HepG2 (cell line): Measurements from ENCODE around the gene PPCS. TPM values are rescaled to one million over a fixed set of nuclear protein-coding genes. Genes with fewer than 3 reads are reported as not detected.

Source experiments
- FOXP1 ChIP-seq, 2 experiments: fragments of 450-650 bp in 1 of 2; IDR thresholded peaks; 2 replicates each; pipeline ENCODE4 v1.6.1; 2017 to 2018; ENCODE audit warnings: antibody characterized with exemption in 1 of 2
- IKZF1 ChIP-seq: fragments of 450-650 bp; IDR thresholded peaks from 2 replicates; pipeline ENCODE4 v1.7.1; 2016
- JARID2 ChIP-seq: sonication (generic); formaldehyde crosslinking; IDR thresholded peaks from 2 replicates; pipeline ENCODE4 v1.8.1; 2023; ENCODE audit warnings: missing genetic modification reagents, inconsistent platforms; ENCODE audit not compliant: insufficient replicate concordance
- MIER3 ChIP-seq: IDR thresholded peaks from 2 replicates; pipeline ENCODE4 v1.6.1; 2016; ENCODE audit warnings: missing compliant biosample characterization, borderline replicate concordance
- PCBP2 ChIP-seq: fragments of 200-400 bp; formaldehyde crosslinking; optimal IDR thresholded peaks from 2 replicates; pipeline ENCODE3; 2018; ENCODE audit warnings: low read length, low read depth; ENCODE audit not compliant: poor library complexity, severe bottlenecking
- PHF5A ChIP-seq: IDR thresholded peaks from one replicate; pipeline ENCODE4 v1.6.1; 2018; ENCODE audit warnings: low read depth, missing genetic modification reagents; ENCODE audit not compliant: unreplicated experiment
- SMARCE1 ChIP-seq: fragments of 450-650 bp; IDR thresholded peaks from 2 replicates; pipeline ENCODE4 v1.6.1; 2017; ENCODE audit warnings: borderline replicate concordance
- TBL1XR1 ChIP-seq: fragments of 150-350 bp; IDR thresholded peaks from 2 replicates; pipeline ENCODE4 v1.6.1; 2014; ENCODE audit warnings: borderline replicate concordance, low read length; ENCODE audit not compliant: partially characterized antibody
- ZKSCAN8 ChIP-seq: IDR thresholded peaks from 2 replicates; pipeline ENCODE4 v1.6.1; 2016; ENCODE audit warnings: borderline replicate concordance, missing genetic modification reagents, missing compliant biosample characterization
- ZNF468 ChIP-seq: sonication (generic); formaldehyde crosslinking; IDR thresholded peaks from 2 replicates; pipeline ENCODE4 v1.8.0; 2022; ENCODE audit warnings: mild to moderate bottlenecking, moderate library complexity, missing genetic modification reagents
- ZNF616 ChIP-seq: sonication (generic); formaldehyde crosslinking; IDR thresholded peaks from 2 replicates; pipeline ENCODE4 v1.5.0; 2020; ENCODE audit warnings: low read depth, mild to moderate bottlenecking, missing genetic modification reagents
- ZNF782 ChIP-seq: sonication (generic); formaldehyde crosslinking; IDR thresholded peaks from 2 replicates; pipeline ENCODE4 v1.4.0; 2020; ENCODE audit warnings: missing genetic modification reagents, mild to moderate bottlenecking, borderline replicate concordance
- polyA plus RNA-seq, 8 experiments: library from polyadenylated mRNA; depleted of rRNA in 3 of 8; stranded (reverse) in 7 of 8; unstranded in 1 of 8; fragments of >200 nt; fragmentation: Illumina TruSeq in 4 of 8; extraction: Trizol in 4 of 8; gene quantifications; 2 replicates each; pipeline versions ENCODE4 v1.2.1 to v1.2.3, GENCODE V29; 2011 to 2016; ENCODE audit warnings: low read depth in 4 of 8, missing spikeins in 1 of 8, mixed read lengths in 1 of 8; ENCODE audit not compliant: insufficient read depth in 1 of 8
- total RNA-seq, 5 experiments: library from RNA; depleted of rRNA; stranded (reverse); fragments of >200 nt; fragmentation: Illumina TruSeq; extraction: Trizol; gene quantifications; 2 replicates each; pipeline ENCODE4 v1.2.3, GENCODE V29; 2016; ENCODE audit warnings: low read depth in 1 of 5
- TF ChIP-seq, protein P1 (sequence below): sonication (generic); formaldehyde crosslinking; IDR thresholded peaks from 2 replicates; pipeline ENCODE4 v1.5.0; 2020; ENCODE audit warnings: mild to moderate bottlenecking, missing genetic modification reagents, borderline replicate concordance
- TF ChIP-seq, protein P2 (sequence below): sonication (generic); formaldehyde crosslinking; IDR thresholded peaks from 2 replicates; pipeline ENCODE4 v1.5.1; 2020; ENCODE audit warnings: missing genetic modification reagents, mild to moderate bottlenecking, borderline replicate concordance
- TF ChIP-seq, protein P3 (sequence below): sonication (generic); formaldehyde crosslinking; IDR thresholded peaks from 2 replicates; pipeline ENCODE4 v1.4.0; 2020; ENCODE audit warnings: mild to moderate bottlenecking, missing genetic modification reagents
- TF ChIP-seq, protein P4 (sequence below): sonication (generic); formaldehyde crosslinking; IDR thresholded peaks from 2 replicates; pipeline ENCODE4 v1.4.0; 2020; ENCODE audit warnings: mild to moderate bottlenecking, low read depth, missing genetic modification reagents
- TF ChIP-seq, protein P5 (sequence below): sonication (generic); formaldehyde crosslinking; IDR thresholded peaks from 2 replicates; pipeline ENCODE4 v1.8.1; 2023; ENCODE audit warnings: mild to moderate bottlenecking, missing genetic modification reagents

PPCS gene
- total and polyA plus RNA-seq, 2 of the 13 experiments (the other 11 are each of a cell fraction or from before 2014, with no cell fraction given), result 13.4 to 38.9 TPM

DNA sequence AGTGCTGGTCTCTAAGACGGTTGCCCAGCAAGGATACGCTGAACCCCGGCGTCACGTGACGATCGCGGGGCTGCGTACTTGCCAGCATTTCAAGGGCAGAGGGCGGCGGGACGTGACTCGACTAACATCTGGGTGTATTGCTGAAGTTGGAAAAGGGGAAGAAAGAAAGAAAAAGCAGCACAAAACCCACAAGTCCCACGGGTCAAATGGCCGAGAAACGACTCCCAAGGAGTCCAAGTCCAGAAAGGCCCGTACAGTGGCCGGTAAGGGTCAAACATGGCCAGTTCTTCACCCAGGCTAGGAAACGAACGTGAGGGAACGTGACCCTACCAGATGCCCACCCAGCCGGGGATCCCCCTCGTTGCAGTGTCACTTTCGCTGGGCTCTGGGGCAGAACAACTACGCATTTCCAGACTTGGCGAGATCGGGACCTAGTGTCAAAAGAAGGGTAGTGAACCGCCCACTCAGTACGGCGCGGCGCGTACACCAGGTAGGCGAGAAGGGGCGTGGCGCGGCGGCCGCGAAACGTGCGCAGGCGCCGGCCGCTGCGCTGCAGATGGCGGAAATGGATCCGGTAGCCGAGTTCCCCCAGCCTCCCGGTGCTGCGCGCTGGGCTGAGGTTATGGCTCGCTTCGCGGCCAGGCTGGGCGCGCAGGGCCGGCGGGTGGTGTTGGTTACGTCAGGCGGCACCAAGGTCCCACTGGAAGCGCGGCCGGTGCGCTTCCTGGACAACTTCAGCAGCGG is at the start of gene PPCS, which contains the start of gene ZMYND12 (continued):
- TF ChIP-seq, protein P1, sequence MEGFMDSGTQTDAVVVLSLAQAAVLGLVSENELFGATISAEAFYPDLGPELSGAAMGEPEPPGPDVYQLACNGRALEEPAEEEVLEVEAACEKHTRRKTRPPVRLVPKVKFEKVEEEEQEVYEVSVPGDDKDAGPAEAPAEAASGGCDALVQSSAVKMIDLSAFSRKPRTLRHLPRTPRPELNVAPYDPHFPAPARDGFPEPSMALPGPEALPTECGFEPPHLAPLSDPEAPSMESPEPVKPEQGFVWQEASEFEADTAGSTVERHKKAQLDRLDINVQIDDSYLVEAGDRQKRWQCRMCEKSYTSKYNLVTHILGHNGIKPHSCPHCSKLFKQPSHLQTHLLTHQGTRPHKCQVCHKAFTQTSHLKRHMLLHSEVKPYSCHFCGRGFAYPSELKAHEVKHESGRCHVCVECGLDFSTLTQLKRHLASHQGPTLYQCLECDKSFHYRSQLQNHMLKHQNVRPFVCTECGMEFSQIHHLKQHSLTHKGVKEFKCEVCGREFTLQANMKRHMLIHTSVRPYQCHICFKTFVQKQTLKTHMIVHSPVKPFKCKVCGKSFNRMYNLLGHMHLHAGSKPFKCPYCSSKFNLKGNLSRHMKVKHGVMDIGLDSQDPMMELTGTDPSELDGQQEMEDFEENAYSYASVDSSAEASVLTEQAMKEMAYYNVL (CRISPR knock-in tag), result no peak
- TF ChIP-seq JARID2 (CRISPR knock-in tag), result no peak
- 0 out of 2 replicates have a peak, but pooled peaks have one; percentile 81 for TF ChIP-seq ZNF468 (CRISPR knock-in tag)
- no peak for TF ChIP-seq IKZF1
- no peak for TF ChIP-seq PCBP2
- TF ChIP-seq, protein P2, sequence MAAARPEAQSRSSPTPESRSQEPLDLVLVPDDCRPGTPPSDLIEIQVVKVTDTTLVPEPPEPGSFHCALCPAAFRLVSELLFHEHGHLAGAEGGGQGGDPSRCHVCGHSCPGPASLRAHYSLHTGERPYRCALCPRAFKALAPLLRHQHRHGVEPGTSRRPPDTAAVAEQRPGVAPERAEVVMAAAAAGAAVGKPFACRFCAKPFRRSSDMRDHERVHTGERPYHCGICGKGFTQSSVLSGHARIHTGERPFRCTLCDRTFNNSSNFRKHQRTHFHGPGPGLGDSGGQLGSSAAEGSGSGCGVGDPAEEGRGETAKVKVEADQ, result peak; percentile 90
- TF ChIP-seq, protein P3, sequence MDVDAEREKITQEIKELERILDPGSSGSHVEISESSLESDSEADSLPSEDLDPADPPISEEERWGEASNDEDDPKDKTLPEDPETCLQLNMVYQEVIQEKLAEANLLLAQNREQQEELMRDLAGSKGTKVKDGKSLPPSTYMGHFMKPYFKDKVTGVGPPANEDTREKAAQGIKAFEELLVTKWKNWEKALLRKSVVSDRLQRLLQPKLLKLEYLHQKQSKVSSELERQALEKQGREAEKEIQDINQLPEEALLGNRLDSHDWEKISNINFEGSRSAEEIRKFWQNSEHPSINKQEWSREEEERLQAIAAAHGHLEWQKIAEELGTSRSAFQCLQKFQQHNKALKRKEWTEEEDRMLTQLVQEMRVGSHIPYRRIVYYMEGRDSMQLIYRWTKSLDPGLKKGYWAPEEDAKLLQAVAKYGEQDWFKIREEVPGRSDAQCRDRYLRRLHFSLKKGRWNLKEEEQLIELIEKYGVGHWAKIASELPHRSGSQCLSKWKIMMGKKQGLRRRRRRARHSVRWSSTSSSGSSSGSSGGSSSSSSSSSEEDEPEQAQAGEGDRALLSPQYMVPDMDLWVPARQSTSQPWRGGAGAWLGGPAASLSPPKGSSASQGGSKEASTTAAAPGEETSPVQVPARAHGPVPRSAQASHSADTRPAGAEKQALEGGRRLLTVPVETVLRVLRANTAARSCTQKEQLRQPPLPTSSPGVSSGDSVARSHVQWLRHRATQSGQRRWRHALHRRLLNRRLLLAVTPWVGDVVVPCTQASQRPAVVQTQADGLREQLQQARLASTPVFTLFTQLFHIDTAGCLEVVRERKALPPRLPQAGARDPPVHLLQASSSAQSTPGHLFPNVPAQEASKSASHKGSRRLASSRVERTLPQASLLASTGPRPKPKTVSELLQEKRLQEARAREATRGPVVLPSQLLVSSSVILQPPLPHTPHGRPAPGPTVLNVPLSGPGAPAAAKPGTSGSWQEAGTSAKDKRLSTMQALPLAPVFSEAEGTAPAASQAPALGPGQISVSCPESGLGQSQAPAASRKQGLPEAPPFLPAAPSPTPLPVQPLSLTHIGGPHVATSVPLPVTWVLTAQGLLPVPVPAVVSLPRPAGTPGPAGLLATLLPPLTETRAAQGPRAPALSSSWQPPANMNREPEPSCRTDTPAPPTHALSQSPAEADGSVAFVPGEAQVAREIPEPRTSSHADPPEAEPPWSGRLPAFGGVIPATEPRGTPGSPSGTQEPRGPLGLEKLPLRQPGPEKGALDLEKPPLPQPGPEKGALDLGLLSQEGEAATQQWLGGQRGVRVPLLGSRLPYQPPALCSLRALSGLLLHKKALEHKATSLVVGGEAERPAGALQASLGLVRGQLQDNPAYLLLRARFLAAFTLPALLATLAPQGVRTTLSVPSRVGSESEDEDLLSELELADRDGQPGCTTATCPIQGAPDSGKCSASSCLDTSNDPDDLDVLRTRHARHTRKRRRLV (CRISPR knock-in tag), result peak; percentile 32; the same call in 1 of the 2 replicates
- TF ChIP-seq TBL1XR1, result no peak
- TF ChIP-seq ZNF616 (CRISPR knock-in tag), result peak; percentile 73
- TF ChIP-seq SMARCE1, result no peak
- TF ChIP-seq MIER3 (CRISPR knock-in tag), result peak; percentile 28; the same call in 1 of the 2 replicates
- no peak for TF ChIP-seq PHF5A
- TF ChIP-seq, protein P4, sequence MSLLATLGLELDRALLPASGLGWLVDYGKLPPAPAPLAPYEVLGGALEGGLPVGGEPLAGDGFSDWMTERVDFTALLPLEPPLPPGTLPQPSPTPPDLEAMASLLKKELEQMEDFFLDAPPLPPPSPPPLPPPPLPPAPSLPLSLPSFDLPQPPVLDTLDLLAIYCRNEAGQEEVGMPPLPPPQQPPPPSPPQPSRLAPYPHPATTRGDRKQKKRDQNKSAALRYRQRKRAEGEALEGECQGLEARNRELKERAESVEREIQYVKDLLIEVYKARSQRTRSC, result no peak
- TF ChIP-seq ZNF782 (CRISPR knock-in tag), result peak; percentile 16; the same call in 1 of the 2 replicates
- TF ChIP-seq FOXP1 (IDR thresholded peaks at IDR 0.05), result no peak
- TF ChIP-seq FOXP1 (CRISPR knock-in tag; IDR thresholded peaks at IDR 0.05), result peak; percentile 26; the same call in 1 of the 2 replicates
- TF ChIP-seq, protein P5, sequence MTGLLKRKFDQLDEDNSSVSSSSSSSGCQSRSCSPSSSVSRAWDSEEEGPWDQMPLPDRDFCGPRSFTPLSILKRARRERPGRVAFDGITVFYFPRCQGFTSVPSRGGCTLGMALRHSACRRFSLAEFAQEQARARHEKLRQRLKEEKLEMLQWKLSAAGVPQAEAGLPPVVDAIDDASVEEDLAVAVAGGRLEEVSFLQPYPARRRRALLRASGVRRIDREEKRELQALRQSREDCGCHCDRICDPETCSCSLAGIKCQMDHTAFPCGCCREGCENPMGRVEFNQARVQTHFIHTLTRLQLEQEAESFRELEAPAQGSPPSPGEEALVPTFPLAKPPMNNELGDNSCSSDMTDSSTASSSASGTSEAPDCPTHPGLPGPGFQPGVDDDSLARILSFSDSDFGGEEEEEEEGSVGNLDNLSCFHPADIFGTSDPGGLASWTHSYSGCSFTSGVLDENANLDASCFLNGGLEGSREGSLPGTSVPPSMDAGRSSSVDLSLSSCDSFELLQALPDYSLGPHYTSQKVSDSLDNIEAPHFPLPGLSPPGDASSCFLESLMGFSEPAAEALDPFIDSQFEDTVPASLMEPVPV (CRISPR knock-in tag), result no peak
- TF ChIP-seq ZKSCAN8 (CRISPR knock-in tag), result 0 out of 2 replicates have a peak, but pooled peaks have one; percentile 17
